Measurements from ENCODE around the gene SOX6. TPM values are rescaled to one million over a fixed set of nuclear protein-coding genes. Genes with fewer than 3 reads are reported as not detected.

Gene SOX6
- total RNA-seq, 1 donor from 2014 or later, result not detected

DNA sequence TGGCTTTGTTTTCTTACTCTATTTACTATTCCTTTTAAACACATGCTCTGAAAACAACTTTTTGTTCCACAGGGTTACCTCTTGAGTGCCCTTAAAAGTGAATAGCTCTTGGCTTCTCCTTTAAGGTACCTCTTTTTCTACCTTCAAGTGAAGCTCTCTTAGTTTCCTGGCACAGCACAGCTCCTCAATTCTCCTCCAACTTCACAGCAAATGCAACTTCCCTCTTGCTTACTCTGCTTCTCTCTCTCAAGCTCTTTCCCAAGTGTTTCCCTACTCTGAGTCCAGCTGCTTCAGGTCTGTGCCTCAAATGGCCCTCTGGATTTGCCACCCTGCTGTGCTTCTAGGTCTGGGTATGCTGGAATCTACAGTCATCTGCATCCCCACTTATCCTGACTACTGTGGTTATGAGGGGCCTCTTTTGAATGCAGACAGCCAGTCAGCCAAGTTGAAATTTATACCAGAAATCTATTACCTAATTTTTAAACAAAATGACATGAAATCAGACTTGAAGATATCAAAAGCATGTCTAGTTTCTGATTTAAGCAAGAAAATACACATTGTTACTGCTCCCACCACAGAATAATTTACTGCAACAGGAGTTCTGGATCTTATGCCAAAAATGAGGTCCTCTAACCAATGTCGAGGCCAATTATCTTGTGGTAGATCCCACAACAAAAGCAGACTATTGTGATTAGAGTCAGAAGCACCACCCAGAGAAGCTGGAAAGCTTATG lies 371.1 kb downstream of the SOX6 start:
- H3K4me3 Mint-ChIP-seq, result no peak overlapping the region
- intact Hi-C loops (cut with micrococcal nuclease), result no loop called here
- no peaks in the 10 kb centered on the region for H3K9me3 Mint-ChIP-seq
- H3K4me1 Mint-ChIP-seq, result no peaks in the 10 kb centered on the region
- no peak for DNase-seq
- H3K36me3 Mint-ChIP-seq (ENCODE audit: low read depth), result no peaks in the 10 kb centered on the region
- H3K27me3 Mint-ChIP-seq, result no peaks in the 10 kb centered on the region
- no peak overlapping the region for H3K27ac Mint-ChIP-seq

DNA sequence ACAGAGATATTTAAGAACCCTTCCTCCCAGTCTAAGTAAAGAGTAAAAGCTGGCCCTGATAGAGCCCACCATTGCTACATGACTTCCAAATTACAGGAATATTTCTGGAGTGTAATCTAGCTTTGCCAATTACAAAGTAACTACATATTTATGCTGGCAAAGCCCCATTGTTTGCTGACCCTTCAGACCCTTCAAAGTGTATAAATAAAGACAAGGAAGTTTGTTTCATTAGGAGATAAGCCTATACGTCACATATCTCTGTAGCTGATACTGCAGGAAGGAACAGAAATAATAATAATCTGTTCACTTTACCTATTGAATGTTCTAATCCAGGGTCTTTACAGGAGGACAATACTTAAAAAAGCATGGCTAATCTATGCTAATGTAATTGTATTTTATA lies 375.1 kb downstream of the SOX6 start:
- no peaks in the 10 kb centered on the region for H3K36me3 Mint-ChIP-seq (ENCODE audit: low read depth)
- H3K9me3 Mint-ChIP-seq, result no peaks in the 10 kb centered on the region
- intact Hi-C loops (cut with micrococcal nuclease), result no loop called here
- no peak for DNase-seq
- H3K27ac Mint-ChIP-seq, result no peak overlapping the region
- no peaks in the 10 kb centered on the region for H3K27me3 Mint-ChIP-seq
- H3K4me3 Mint-ChIP-seq, result no peak overlapping the region
- H3K4me1 Mint-ChIP-seq, result no peaks in the 10 kb centered on the region

- intact Hi-C loops (cut with micrococcal nuclease), result no loop called here
- Mint-ChIP-seq H3K4me1 (no peaks in the 10 kb centered on the region), H3K27me3 (no peaks in the 10 kb centered on the region), H3K27ac (no peak overlapping the region), H3K9me3 (no peaks in the 10 kb centered on the region), H3K4me3 (no peak overlapping the region), H3K36me3 (ENCODE audit: low read depth) (no peaks in the 10 kb centered on the region)
- DNase-seq, result no peak
Measured at GRCh38 chr11:15977116-15977515, 379.2 kb downstream of the SOX6 start.

GRCh38 chr11:15976433-15977045 lies 379.8 kb downstream of the SOX6 start:
- no peak for DNase-seq
- no peaks in the 10 kb centered on the region for H3K9me3 Mint-ChIP-seq
- H3K27ac Mint-ChIP-seq, result no peak overlapping the region
- no peaks in the 10 kb centered on the region for H3K36me3 Mint-ChIP-seq (ENCODE audit: low read depth)
- no peaks in the 10 kb centered on the region for H3K4me1 Mint-ChIP-seq
- intact Hi-C loops (cut with micrococcal nuclease), result no loop called here
- no peak overlapping the region for H3K4me3 Mint-ChIP-seq
- no peaks in the 10 kb centered on the region for H3K27me3 Mint-ChIP-seq

- intact Hi-C loops (cut with micrococcal nuclease), result no loop called here
- H3K36me3 Mint-ChIP-seq (ENCODE audit: low read depth), result no peaks in the 10 kb centered on the region
- DNase-seq, result no peak
- H3K4me3 Mint-ChIP-seq, result no peak overlapping the region
- no peak overlapping the region for H3K27ac Mint-ChIP-seq
- H3K4me1 Mint-ChIP-seq, result no peaks in the 10 kb centered on the region
- H3K27me3 Mint-ChIP-seq, result no peaks in the 10 kb centered on the region
- H3K9me3 Mint-ChIP-seq, result no peaks in the 10 kb centered on the region
Measured at GRCh38 chr11:15975742-15976141, 380.6 kb downstream of the SOX6 start.

DNA sequence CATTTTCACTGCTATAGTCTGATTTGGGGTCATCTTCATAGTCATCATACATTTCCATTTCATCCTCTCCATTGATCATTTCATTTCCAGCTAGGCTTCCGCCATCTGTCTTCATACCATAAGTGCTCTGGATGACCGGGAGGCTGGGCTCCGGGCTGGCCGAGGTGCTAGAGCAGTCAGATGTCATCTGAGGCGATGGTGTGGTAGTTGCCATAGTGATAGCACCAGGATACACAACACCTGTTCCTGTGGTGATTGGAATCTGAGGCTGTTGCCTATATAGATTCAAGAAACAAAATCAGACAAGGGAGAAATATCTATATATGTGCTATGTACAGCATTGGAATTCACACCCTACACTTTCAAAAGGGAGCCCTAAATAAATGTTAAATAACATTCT lies 383.5 kb downstream of the SOX6 start:
- H3K27me3 Mint-ChIP-seq, result no peaks in the 10 kb centered on the region
- peaks cover 2% of the 10 kb centered on the region for H3K4me1 Mint-ChIP-seq
- no peak overlapping the region for H3K27ac Mint-ChIP-seq
- H3K4me3 Mint-ChIP-seq, result no peak overlapping the region
- intact Hi-C loops (cut with micrococcal nuclease), result no loop called here
- DNase-seq, result no peak
- H3K9me3 Mint-ChIP-seq, result no peaks in the 10 kb centered on the region
- H3K36me3 Mint-ChIP-seq (ENCODE audit: low read depth), result no peaks in the 10 kb centered on the region

DNA sequence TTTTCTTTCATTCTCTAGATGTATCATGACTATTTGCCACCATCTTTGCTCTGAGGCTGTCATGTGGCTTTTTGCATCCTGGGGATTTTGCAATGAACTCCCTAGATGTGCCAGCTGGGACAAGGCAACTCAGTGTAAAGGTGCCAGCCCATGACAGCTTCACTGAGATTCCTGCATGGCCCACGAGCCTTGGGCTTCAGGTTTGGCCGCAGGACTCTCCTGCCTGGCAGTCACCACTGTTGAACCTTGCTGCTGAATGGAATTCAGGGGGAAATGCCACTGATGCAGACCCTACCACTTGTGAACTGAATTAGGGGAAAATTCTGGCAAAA lies 385.2 kb downstream of the SOX6 start:
- Mint-ChIP-seq H3K4me3 (no peak overlapping the region), H3K9me3 (no peaks in the 10 kb centered on the region), H3K27ac (no peak overlapping the region), H3K4me1 (peaks cover 2% of the 10 kb centered on the region), H3K27me3 (no peaks in the 10 kb centered on the region), H3K36me3 (ENCODE audit: low read depth) (no peaks in the 10 kb centered on the region)
- no peak for DNase-seq
- intact Hi-C loops (cut with micrococcal nuclease), result no loop called here

DNA sequence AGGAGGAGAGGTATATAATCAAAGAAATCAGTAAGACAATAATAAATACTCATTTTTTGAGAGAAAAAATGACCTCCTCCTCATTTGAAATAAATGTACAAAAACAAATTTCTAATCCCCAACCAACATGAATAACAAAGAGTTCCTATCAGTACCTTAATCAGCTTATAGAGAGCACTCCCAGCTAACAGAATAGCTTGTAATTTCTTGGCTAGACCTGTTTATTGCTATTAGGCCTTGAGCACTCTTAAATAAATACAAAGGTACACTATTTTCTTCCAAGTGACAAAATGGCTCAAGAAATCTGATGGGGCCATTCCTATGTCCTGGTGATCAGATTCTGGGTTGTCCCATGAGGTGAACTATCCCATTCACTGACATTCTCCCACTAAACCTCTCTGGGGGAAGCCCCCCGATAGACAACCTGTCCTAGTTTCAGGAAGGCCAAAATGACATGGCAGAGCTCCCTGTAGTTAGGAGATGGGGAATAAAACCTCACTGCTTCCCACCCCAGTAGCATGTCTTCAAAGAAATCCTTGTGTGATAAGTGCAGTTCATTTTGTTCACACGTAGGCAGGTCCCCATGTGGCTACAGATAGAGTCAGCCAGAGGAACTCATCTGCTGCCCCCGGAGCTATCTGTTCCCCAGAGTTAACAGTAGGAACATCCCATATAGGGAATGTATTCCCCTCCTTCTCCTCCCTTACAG lies 385.7 kb downstream of the SOX6 start:
- intact Hi-C loops (cut with micrococcal nuclease), result no loop called here
- Mint-ChIP-seq H3K27ac (no peak overlapping the region), H3K36me3 (ENCODE audit: low read depth) (no peaks in the 10 kb centered on the region), H3K4me1 (peaks cover 2% of the 10 kb centered on the region), H3K9me3 (no peaks in the 10 kb centered on the region), H3K4me3 (no peak overlapping the region), H3K27me3 (no peaks in the 10 kb centered on the region)
- no peak for DNase-seq

DNA sequence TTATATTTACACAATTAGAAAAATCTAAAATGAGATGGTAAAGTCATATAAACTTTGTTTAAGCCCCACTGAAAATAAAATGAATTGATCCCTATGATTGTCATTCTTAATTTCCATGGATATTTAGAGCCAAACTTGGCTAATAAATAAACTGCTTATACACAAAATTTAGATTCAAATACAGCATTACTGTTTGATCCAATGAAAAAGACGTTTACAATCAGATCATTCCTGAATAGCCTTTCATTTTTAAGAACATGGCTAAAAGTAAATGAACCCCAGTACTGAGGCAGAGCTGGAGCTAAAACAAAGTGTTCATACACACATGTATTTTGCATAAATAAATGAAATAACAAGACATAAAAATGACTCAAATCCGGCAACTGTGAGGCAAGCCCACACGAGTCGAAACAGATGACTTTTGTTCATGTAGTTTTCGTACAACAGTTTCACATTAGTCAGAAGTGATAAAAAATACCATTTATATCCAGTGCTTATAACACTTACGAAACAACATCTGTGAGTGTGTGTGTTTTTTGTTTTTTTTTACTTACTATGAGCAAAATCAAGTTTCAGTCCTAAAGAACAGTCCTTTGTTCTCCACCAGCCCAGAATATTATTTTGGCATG lies 386.5 kb downstream of the SOX6 start:
- Mint-ChIP-seq H3K36me3 (ENCODE audit: low read depth) (no peaks in the 10 kb centered on the region), H3K27me3 (no peaks in the 10 kb centered on the region), H3K9me3 (no peaks in the 10 kb centered on the region), H3K4me3 (no peak overlapping the region), H3K4me1 (peaks cover 2% of the 10 kb centered on the region), H3K27ac (no peak overlapping the region)
- no peak for DNase-seq
- intact Hi-C loops (cut with micrococcal nuclease), result no loop called here

DNA sequence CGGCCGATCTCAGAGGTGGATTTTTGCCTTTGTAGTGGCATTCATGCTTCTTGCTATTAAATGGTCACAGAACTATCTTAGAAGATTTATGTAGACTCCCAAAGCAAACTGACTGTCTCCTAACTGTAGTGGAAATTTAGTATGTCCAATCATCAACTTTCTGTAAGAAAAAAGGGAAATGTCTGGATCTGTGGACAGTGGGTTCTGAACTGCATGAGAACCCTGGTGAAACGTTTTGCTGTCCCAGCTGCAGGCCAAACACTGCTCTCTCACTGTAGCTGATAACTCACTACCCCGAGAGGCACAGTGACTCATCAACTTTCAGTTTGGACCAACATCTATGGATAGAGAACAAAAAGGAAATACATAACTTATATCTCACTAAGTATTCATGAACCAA lies 387.1 kb downstream of the SOX6 start:
- H3K4me1 Mint-ChIP-seq, result peaks cover 2% of the 10 kb centered on the region
- no peak overlapping the region for H3K4me3 Mint-ChIP-seq
- H3K9me3 Mint-ChIP-seq, result no peaks in the 10 kb centered on the region
- H3K36me3 Mint-ChIP-seq (ENCODE audit: low read depth), result no peaks in the 10 kb centered on the region
- no peak for DNase-seq
- H3K27me3 Mint-ChIP-seq, result no peaks in the 10 kb centered on the region
- intact Hi-C loops (cut with micrococcal nuclease), result no loop called here
- H3K27ac Mint-ChIP-seq, result no peak overlapping the region

GRCh38 chr11:15968461-15969130 lies 387.8 kb downstream of the SOX6 start:
- Mint-ChIP-seq H3K4me3 (no peak overlapping the region), H3K4me1 (peaks cover 2% of the 10 kb centered on the region), H3K27ac (no peak overlapping the region), H3K27me3 (no peaks in the 10 kb centered on the region), H3K9me3 (no peaks in the 10 kb centered on the region), H3K36me3 (ENCODE audit: low read depth) (no peaks in the 10 kb centered on the region)
- intact Hi-C loops (cut with micrococcal nuclease), result no loop called here
- DNase-seq, result no peak

- no peak overlapping the region for H3K27ac Mint-ChIP-seq
- H3K27me3 Mint-ChIP-seq, result no peaks in the 10 kb centered on the region
- H3K4me3 Mint-ChIP-seq, result no peak overlapping the region
- intact Hi-C loops (cut with micrococcal nuclease), result no loop called here
- DNase-seq, result no peak
- H3K4me1 Mint-ChIP-seq, result peaks cover 2% of the 10 kb centered on the region
- no peaks in the 10 kb centered on the region for H3K36me3 Mint-ChIP-seq (ENCODE audit: low read depth)
- H3K9me3 Mint-ChIP-seq, result no peaks in the 10 kb centered on the region
Measured at GRCh38 chr11:15967966-15968365, 388.4 kb downstream of the SOX6 start.

DNA sequence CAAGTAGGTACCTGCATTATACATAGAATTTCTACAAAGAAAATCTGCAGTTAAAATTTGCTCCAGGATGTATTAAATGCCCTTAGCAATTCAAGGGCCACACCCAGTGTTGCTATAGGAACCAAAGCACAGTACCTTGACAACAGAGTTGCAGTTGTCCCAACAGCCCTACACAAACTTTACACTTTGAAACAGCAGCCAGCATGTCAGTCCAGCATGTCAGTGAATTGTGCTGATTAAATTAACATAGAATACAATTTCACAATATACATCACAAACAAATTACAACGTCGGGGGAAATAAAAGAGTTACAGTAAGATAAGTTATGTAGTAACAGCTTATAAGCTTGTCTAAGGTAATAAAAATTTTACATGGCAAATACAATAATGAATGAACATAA lies 389.2 kb downstream of the SOX6 start:
- no peak overlapping the region for H3K27ac Mint-ChIP-seq

More for the DNA sequence above, 389.2 kb downstream of the SOX6 start:
- Mint-ChIP-seq H3K4me3 (no peak overlapping the region), H3K36me3 (ENCODE audit: low read depth) (no peaks in the 10 kb centered on the region), H3K27me3 (no peaks in the 10 kb centered on the region), H3K9me3 (no peaks in the 10 kb centered on the region), H3K4me1 (peaks cover 2% of the 10 kb centered on the region)
- DNase-seq, result no peak
- intact Hi-C loops (cut with micrococcal nuclease), result no loop called here
